ENCODE results near the gene SSRP1. TPM values are rescaled to one million over a fixed set of nuclear protein-coding genes. Genes with fewer than 3 reads are reported as not detected.
"Not testable (repeated sequence)": the region's sequence is repeated elsewhere in the genome, so short reads cannot be mapped to it uniquely, and the experiment has no call there.

Gene SSRP1
- total and polyA plus RNA-seq, 12 donors: 22.6 to 73.2 (median 35.4) TPM

- DNase-seq: no peak
- Histone ChIP-seq H3K4me1 (peaks cover 0 to 21% (median 10%) of the 10 kb centered on the region in 9 donors), H3K27me3 (no peaks in the 10 kb centered on the region), H3K9me3 (no peaks in the 10 kb centered on the region), H3K27ac (peak overlapping the region in 6 of 10 donors; percentile 39 to 64 (median 52)), H3K4me3 (no peak overlapping the region), H3K36me3 (no peaks in the 10 kb centered on the region)
- ATAC-seq: peak in 7 of 8 donors; percentile 26 to 46 (median 37)
- 27 to 29% methylated on average over 11 of the region's 11 CpGs for WGBS, 2 donors
- intact Hi-C loops (cut with DNase I): no loop called here
- no peak for TF ChIP-seq CTCF (IDR thresholded peaks at IDR 0.05)
These were observed 46.7 kb downstream of the SSRP1 start for GRCh38 chr11:57288771-57289579.

- ATAC-seq: no peak
These were observed 47.8 kb downstream of the SSRP1 start for GRCh38 chr11:57287884-57288283.

GRCh38 chr11:57283231-57283990, 52.3 kb downstream of the SSRP1 start:
- Histone ChIP-seq H3K4me3 (no peak overlapping the region), H3K9me3 (no peaks in the 10 kb centered on the region), H3K36me3 (no peaks in the 10 kb centered on the region), H3K4me1 (peaks cover 0 to 10% (median 2%) of the 10 kb centered on the region in 9 donors), H3K27me3 (no peaks in the 10 kb centered on the region), H3K27ac (no peak overlapping the region)
- no peak for TF ChIP-seq CTCF (IDR thresholded peaks at IDR 0.05)
- intact Hi-C loops (cut with DNase I): no loop called here
- ATAC-seq: no peak
- DNase-seq: no peak
- 90 to 94% methylated on average over 2 of the region's 2 CpGs for WGBS, 2 donors

More at GRCh38 chr11:57287884-57288283, 47.8 kb downstream of the SSRP1 start:
- no peak for DNase-seq
- Histone ChIP-seq H3K9me3 (no peaks in the 10 kb centered on the region), H3K36me3 (no peaks in the 10 kb centered on the region), H3K27me3 (no peaks in the 10 kb centered on the region), H3K27ac (no peak overlapping the region), H3K4me3 (no peak overlapping the region), H3K4me1 (peaks cover 0 to 17% (median 10%) of the 10 kb centered on the region in 9 donors)
- no peak for TF ChIP-seq CTCF (IDR thresholded peaks at IDR 0.05)
- WGBS, 2 donors: 91 to 94% methylated on average over 3 of the region's 3 CpGs
- intact Hi-C loops (cut with DNase I): no loop called here

GRCh38 chr11:57281546-57281945, 54.1 kb downstream of the SSRP1 start:
- H3K4me1 ChIP-seq: peaks cover 0 to 25% (median 20%) of the 10 kb centered on the region in 9 donors
- H3K4me3 ChIP-seq; H3K27me3 ChIP-seq; DNase-seq; H3K9me3 ChIP-seq; intact Hi-C loops (cut with DNase I); H3K27ac ChIP-seq; H3K36me3 ChIP-seq; ATAC-seq: not testable (repeated sequence)
- WGBS, 2 donors: 82 to 93% methylated on average over 6 of the region's 6 CpGs
